ENCODE data around the gene SLC27A2. TPM values are rescaled to one million over a fixed set of nuclear protein-coding genes. Genes with fewer than 3 reads are reported as not detected.
"Not testable (repeated sequence)": the region's sequence is repeated elsewhere in the genome, so short reads cannot be mapped to it uniquely, and the experiment has no call there.

SLC27A2 gene
- total and polyA plus RNA-seq, 4 donors = 3.5 to 6.6 (median 5.2) TPM

DNA sequence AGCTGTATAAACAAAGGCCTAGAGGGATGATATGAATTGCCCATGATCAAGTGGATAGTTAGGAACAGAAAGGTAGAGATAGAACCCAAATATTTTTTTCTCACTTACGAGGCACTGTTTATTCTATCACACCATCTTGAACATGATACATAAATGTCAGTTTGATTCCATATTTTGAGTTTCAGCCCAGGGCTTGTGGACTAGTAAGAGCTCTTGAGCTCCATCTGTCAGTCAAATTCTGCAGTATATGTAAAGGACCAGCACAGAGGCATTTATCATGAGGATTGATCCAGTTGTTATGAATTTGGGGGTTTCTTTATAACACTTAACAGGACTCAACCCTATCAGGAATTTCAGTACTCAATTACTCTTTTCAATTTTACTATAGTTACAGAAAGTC, 4.8 kb downstream of the SLC27A2 start:
- WGBS, 2 donors = 91 to 100% methylated on average over 1 of the region's 1 CpG
- ATAC-seq (ENCODE audit: insufficient read depth, low FRiP score) (no peak), DNase-seq (no peak)
- H3K36me3 ChIP-seq (ENCODE audit: control insufficient read depth in 4 of 4, insufficient read depth in 4 of 4, low read length in 4 of 4) = no peaks in the 10 kb centered on the region
- H3K27me3 ChIP-seq (ENCODE audit: control insufficient read depth in 3 of 3, insufficient read depth in 3 of 3, low read length in 2 of 3) = peaks cover 0 to 14% (median 13%) of the 10 kb centered on the region in 3 donors
- no peak overlapping the region for H3K4me3 ChIP-seq
- H3K27ac ChIP-seq (ENCODE audit: low read depth in 1 of 2, low read length in 1 of 2) = no peak overlapping the region
- H3K4me1 ChIP-seq (ENCODE audit: control insufficient read depth in 5 of 5, insufficient read depth in 5 of 5, low read length in 5 of 5) = peaks cover 0 to 12% (median 0%) of the 10 kb centered on the region in 5 donors
- H3K9ac ChIP-seq (ENCODE audit: insufficient read depth in 1 of 2, low read length in 2 of 2) = no peak overlapping the region
- no peak for TF ChIP-seq CTCF (IDR thresholded peaks at IDR 0.05; ENCODE audit: control extremely low read depth, extremely low read depth)
- H3K9me3 ChIP-seq (ENCODE audit: control insufficient read depth in 4 of 4, insufficient read depth in 3 of 4, low read length in 3 of 4) = peaks cover 0 to 3% (median 0%) of the 10 kb centered on the region in 4 donors

DNA sequence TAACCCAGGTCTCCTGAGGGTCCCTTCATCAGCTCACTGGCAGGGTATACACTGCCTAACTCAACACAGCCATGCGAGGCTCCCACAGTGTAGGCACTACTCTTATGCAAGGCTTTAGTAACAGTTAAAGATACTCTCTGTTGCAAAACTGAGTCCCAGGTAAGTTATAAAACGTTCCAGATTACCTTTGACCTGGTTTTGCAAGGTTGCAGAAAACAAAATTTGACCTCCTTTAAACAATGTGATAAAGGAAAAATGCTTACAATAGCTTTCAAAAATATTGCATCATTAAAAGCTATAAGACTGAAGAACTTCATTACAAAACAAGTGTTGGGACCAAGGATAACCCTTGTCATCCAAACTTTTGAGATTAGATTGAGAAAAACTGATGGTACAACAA, 5.5 kb downstream of the SLC27A2 start:
- DNase-seq (no peak), ATAC-seq (ENCODE audit: insufficient read depth, low FRiP score) (no peak)
- Histone ChIP-seq H3K4me1 (ENCODE audit: control insufficient read depth in 5 of 5, insufficient read depth in 5 of 5, low read length in 5 of 5) (peaks cover 0 to 4% (median 0%) of the 10 kb centered on the region in 5 donors), H3K9ac (ENCODE audit: insufficient read depth in 1 of 2, low read length in 2 of 2) (no peak overlapping the region), H3K4me3 (no peak overlapping the region), H3K9me3 (ENCODE audit: control insufficient read depth in 4 of 4, insufficient read depth in 3 of 4, low read length in 3 of 4) (peaks cover 0 to under 1% (median 0%) of the 10 kb centered on the region in 4 donors), H3K27ac (ENCODE audit: low read depth in 1 of 2, low read length in 1 of 2) (no peak overlapping the region), H3K27me3 (ENCODE audit: control insufficient read depth in 3 of 3, insufficient read depth in 3 of 3, low read length in 2 of 3) (peaks cover 0 to 12% (median 10%) of the 10 kb centered on the region in 3 donors), H3K36me3 (ENCODE audit: control insufficient read depth in 4 of 4, insufficient read depth in 4 of 4, low read length in 4 of 4) (no peaks in the 10 kb centered on the region)
- TF ChIP-seq CTCF (IDR thresholded peaks at IDR 0.05; ENCODE audit: control extremely low read depth, extremely low read depth) = no peak
- 67 to 78% methylated on average over 2 of the region's 2 CpGs for WGBS, 2 donors

GRCh38 chr15:50187997-50188396, 6.0 kb downstream of the SLC27A2 start:
- Histone ChIP-seq H3K27ac (ENCODE audit: low read depth in 1 of 2, low read length in 1 of 2) (no peak overlapping the region), H3K9me3 (ENCODE audit: control insufficient read depth in 4 of 4, insufficient read depth in 3 of 4, low read length in 3 of 4) (no peaks in the 10 kb centered on the region), H3K36me3 (ENCODE audit: control insufficient read depth in 4 of 4, insufficient read depth in 4 of 4, low read length in 4 of 4) (no peaks in the 10 kb centered on the region), H3K27me3 (ENCODE audit: control insufficient read depth in 3 of 3, insufficient read depth in 3 of 3, low read length in 2 of 3) (peaks cover 0 to 7% (median 7%) of the 10 kb centered on the region in 3 donors), H3K4me1 (ENCODE audit: control insufficient read depth in 5 of 5, insufficient read depth in 5 of 5, low read length in 5 of 5) (no peaks in the 10 kb centered on the region), H3K9ac (ENCODE audit: insufficient read depth in 1 of 2, low read length in 2 of 2) (no peak overlapping the region), H3K4me3 (no peak overlapping the region)
- ATAC-seq (ENCODE audit: insufficient read depth, low FRiP score) (no peak), DNase-seq (no peak)
- no peak for TF ChIP-seq CTCF (IDR thresholded peaks at IDR 0.05; ENCODE audit: control extremely low read depth, extremely low read depth)
- WGBS, 2 donors = 83 to 91% methylated on average over 2 of the region's 2 CpGs

- H3K9ac ChIP-seq (ENCODE audit: insufficient read depth in 1 of 2, low read length in 2 of 2); H3K4me3 ChIP-seq; H3K27ac ChIP-seq (ENCODE audit: low read depth in 1 of 2, low read length in 1 of 2); H3K27me3 ChIP-seq (ENCODE audit: control insufficient read depth in 3 of 3, insufficient read depth in 3 of 3, low read length in 2 of 3); H3K4me1 ChIP-seq (ENCODE audit: control insufficient read depth in 5 of 5, insufficient read depth in 5 of 5, low read length in 5 of 5); DNase-seq; H3K36me3 ChIP-seq (ENCODE audit: control insufficient read depth in 4 of 4, insufficient read depth in 4 of 4, low read length in 4 of 4); H3K9me3 ChIP-seq (ENCODE audit: control insufficient read depth in 4 of 4, insufficient read depth in 3 of 4, low read length in 3 of 4); ATAC-seq (ENCODE audit: insufficient read depth, low FRiP score): not testable (repeated sequence)
- WGBS, 2 donors = 96 to 98% methylated on average over 5 of the region's 5 CpGs
These were observed 6.8 kb downstream of the SLC27A2 start for GRCh38 chr15:50188793-50189192.

All from lung (tissue), 12 donors.